Sigmoid colon (tissue), 7 donors: ENCODE measurements around the gene SCUBE1. TPM values are rescaled to one million over a fixed set of nuclear protein-coding genes. Genes with fewer than 3 reads are reported as not detected.

Source experiments
- DNase-seq: peaks from one replicate; pipeline ENCODE4 v3.0.0-alpha.2; 2019
- H3K27ac ChIP-seq, 4 donors: fragments of 200-600 bp; sonication (generic); one replicate each; pipeline ENCODE4 v1.5.1; 2016 to 2019; ENCODE audit warnings: mild to moderate bottlenecking in 1 of 4
- H3K27me3 ChIP-seq, 3 donors: fragments of 200-600 bp; sonication (generic); one replicate each; pipeline ENCODE4 v1.5.1; 2019; ENCODE audit warnings: mild to moderate bottlenecking in 1 of 3
- H3K36me3 ChIP-seq, 4 donors: fragments of 200-600 bp; sonication (generic); one replicate each; pipeline ENCODE4 v1.5.1; 2016 to 2019
- H3K4me1 ChIP-seq, 4 donors: fragments of 200-600 bp; sonication (generic); one replicate each; pipeline ENCODE4 v1.5.1; 2017 to 2019
- H3K4me3 ChIP-seq, 4 donors: fragments of 200-600 bp; sonication (generic); one replicate each; pipeline ENCODE4 v1.5.1; 2017 to 2019; ENCODE audit warnings: mild to moderate bottlenecking in 2 of 4, moderate library complexity in 1 of 4
- H3K9me3 ChIP-seq, 4 donors: fragments of 200-600 bp in 3 of 4; sonication (generic) in 3 of 4; one replicate each; pipeline versions ENCODE4 v1.5.1 to v1.6.1; 2013 to 2019
- CTCF ChIP-seq, 4 experiments: fragments of 450-650 bp in 3 of 4; fragments of 200-600 bp in 1 of 4; IDR thresholded peaks; one replicate each; pipeline ENCODE4 v1.5.1; 2016 to 2019; ENCODE audit warnings: antibody characterized with exemption in 4 of 4, mild to moderate bottlenecking in 3 of 4, moderate library complexity in 2 of 4
- EP300 ChIP-seq, 4 donors: sonication (generic); formaldehyde crosslinking; IDR thresholded peaks; one replicate each; pipeline ENCODE4 v1.6.1; 2017; ENCODE audit warnings: antibody characterized with exemption in 4 of 4
- POLR2A ChIP-seq, 2 donors: fragments of 450-650 bp; IDR thresholded peaks; one replicate each; pipeline ENCODE4 v1.6.1; 2016; ENCODE audit warnings: antibody characterized with exemption in 2 of 2, mild to moderate bottlenecking in 2 of 2, moderate library complexity in 2 of 2
- POLR2AphosphoS5 ChIP-seq, 4 donors: sonication (generic); formaldehyde crosslinking; IDR thresholded peaks; one replicate each; pipeline ENCODE4 v1.6.1; 2017; ENCODE audit warnings: antibody characterized with exemption in 4 of 4
- WGBS, 2 donors: extraction: QIAGEN DNeasy Blood & Tissue Kit; methylation state at CpG; one replicate each; pipeline ENCODE4 v1.1.7; 2013; 5-methylcytosine and 5-hydroxymethylcytosine counted together
- intact Hi-C: fragments of 100-400 bp; cut with DNase I; formaldehyde crosslinking; loops from one replicate; pipeline ENCODE4 v1.15.1; 2023
- polyA plus RNA-seq, 3 donors: library from polyadenylated mRNA; stranded (reverse); fragments of 200-250 nt; gene quantifications; one replicate each; pipeline ENCODE4 v1.2.3, GENCODE V29; 2013
- total RNA-seq, 4 donors: library from RNA; depleted of rRNA; stranded (reverse); fragments of >200 nt; gene quantifications; one replicate each; pipeline ENCODE4 v1.1.0, GENCODE V29; 2016
- donor health status: healthy with polysubstance abuse.
- donor health status: Bipolar disorder and iron deficiency.
- donor health status: healthy.

The SCUBE1 gene
- total and polyA plus RNA-seq, 7 donors: 0.23 to 1.1 (median 0.55) TPM

DNA sequence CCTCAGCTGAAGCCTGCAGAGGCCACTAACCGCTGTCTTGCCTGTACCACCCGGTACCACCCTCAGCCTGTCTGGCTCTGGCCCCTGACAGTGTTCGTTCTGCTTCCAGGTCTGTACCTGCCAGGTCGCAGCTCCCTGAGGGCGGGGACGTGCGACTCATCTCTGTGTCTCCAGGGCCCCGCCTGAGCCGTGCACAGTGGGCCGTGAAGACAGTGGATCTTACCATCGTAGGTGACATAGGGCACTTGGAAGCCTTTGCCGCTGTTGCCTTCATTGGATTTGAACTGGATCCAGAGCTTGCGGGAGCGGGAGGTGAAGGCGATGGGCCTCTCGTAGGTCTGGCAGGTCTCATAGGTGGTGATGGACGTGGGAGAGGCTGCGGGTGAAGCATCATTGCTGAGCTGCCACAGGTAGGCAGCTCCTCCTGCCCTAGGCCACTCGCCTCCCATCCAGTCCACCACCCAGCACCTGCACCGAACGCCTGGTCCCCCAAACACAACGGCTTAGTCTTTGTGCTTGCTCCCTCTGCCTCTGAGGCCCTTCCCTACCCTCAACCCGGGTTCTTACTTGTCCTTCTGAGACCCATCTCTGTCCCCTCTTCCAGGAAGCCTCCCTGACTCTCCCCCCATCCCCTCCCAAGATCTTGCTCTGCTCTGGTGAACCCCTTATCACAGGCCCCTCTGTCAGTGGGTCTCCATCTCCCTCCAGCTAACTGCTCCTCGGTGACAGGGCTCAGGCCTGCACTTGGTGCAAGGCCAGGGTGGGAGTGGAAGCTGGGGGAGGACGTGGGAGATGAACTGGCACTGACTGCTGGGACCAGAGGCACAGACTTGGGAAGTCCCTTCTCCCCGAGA is 135.1 kb downstream of the SCUBE1 start:
- DNase-seq: no peak
- Histone ChIP-seq H3K36me3 (no peaks in the 10 kb centered on the region), H3K27me3 (peaks cover 0 to 6% (median 0%) of the 10 kb centered on the region in 3 donors), H3K27ac (no peak overlapping the region), H3K9me3 (no peaks in the 10 kb centered on the region), H3K4me3 (no peak overlapping the region), H3K4me1 (no peaks in the 10 kb centered on the region)
- intact Hi-C loops: no loop called here
- 65 to 85% methylated on average over 26 of the region's 26 CpGs for WGBS, 2 donors
- no peak for TF ChIP-seq EP300 (IDR thresholded peaks at IDR 0.05)
- TF ChIP-seq POLR2AphosphoS5 (IDR thresholded peaks at IDR 0.05): no peak
- TF ChIP-seq POLR2A (IDR thresholded peaks at IDR 0.05): no peak
- TF ChIP-seq CTCF (IDR thresholded peaks at IDR 0.05): no peak

DNA sequence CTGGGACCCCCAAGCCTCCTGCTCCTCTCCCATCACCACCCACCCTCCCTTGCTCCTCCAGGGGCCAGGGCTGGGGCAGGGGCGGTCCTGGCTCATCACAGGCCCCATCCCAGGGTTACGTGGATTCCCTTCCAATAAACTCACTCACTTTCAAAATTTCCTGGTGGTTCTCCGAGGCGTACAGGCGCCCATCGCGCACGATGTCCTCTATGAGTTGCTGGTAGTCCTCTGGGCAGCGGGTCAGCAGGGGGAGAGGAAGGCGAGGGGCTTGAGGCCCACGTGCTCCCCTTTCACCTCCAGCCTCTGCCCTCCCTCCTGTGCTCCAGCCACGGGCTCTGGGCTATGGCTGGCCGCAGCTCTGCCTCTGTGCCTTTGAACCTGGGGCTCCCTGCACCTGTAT is 135.8 kb downstream of the SCUBE1 start:
- intact Hi-C loops: no loop called here
- no peak for DNase-seq
- H3K4me3 ChIP-seq: no peak overlapping the region
- no peaks in the 10 kb centered on the region for H3K9me3 ChIP-seq
- H3K36me3 ChIP-seq: no peaks in the 10 kb centered on the region
- 81 to 90% methylated on average over 13 of the region's 13 CpGs for WGBS, 2 donors
- H3K27ac ChIP-seq: no peak overlapping the region
- H3K4me1 ChIP-seq: no peaks in the 10 kb centered on the region
- H3K27me3 ChIP-seq: peaks cover 0 to 3% (median 0%) of the 10 kb centered on the region in 3 donors
- TF ChIP-seq EP300 (IDR thresholded peaks at IDR 0.05) (no peak), CTCF (IDR thresholded peaks at IDR 0.05) (no peak)

DNA sequence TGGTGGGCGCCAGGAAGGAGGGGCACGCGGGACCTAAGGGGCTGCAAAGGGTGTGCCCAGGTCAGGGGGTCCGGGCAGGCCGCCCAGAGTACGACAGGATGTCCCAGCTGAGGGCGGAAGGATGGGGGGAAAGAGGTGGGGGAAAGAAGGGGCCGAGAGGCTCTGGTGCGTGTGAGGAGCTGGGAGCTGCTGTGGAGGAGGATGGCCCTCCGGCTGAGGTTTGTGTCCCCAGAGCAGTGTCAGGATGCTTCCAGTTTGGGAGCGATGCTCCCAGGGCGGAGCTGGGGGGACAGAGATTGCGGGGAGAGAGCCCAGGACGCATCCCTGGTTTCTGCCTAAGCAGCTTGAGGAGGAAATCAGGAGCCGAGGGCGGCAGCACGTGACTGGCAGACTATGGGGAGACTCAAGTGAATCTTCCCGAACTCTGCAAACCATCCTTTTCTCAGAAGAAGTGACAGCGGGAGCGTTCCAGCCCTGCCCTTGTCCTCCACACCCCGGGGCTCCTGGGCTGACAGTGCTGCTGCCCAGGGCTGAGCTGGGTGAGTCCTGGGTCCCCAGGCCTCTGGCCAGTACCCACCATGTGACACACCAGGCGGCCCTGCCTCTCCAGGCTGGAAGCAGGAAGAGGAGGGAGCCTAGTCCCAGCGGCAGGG is 136.5 kb downstream of the SCUBE1 start:
- no peaks in the 10 kb centered on the region for H3K9me3 ChIP-seq
- peaks cover 0 to 3% (median 0%) of the 10 kb centered on the region in 3 donors for H3K27me3 ChIP-seq
- 53 to 54% methylated on average over 23 of the region's 23 CpGs for WGBS, 2 donors
- H3K4me1 ChIP-seq: no peaks in the 10 kb centered on the region
- no peak overlapping the region for H3K4me3 ChIP-seq
- no peaks in the 10 kb centered on the region for H3K36me3 ChIP-seq
- DNase-seq: no peak
- TF ChIP-seq EP300 (IDR thresholded peaks at IDR 0.05) (no peak), CTCF (IDR thresholded peaks at IDR 0.05) (no peak), POLR2A (IDR thresholded peaks at IDR 0.05) (no peak), POLR2AphosphoS5 (IDR thresholded peaks at IDR 0.05) (no peak)
- intact Hi-C loops: no loop called here
- H3K27ac ChIP-seq: no peak overlapping the region

GRCh38 chr22:43205748-43206508 is 137.2 kb downstream of the SCUBE1 start:
- no peak for DNase-seq
- H3K36me3 ChIP-seq: no peaks in the 10 kb centered on the region
- intact Hi-C loops: no loop called here
- peaks cover 0 to 3% (median 0%) of the 10 kb centered on the region in 3 donors for H3K27me3 ChIP-seq
- H3K4me1 ChIP-seq: no peaks in the 10 kb centered on the region
- TF ChIP-seq POLR2AphosphoS5 (IDR thresholded peaks at IDR 0.05) (no peak), POLR2A (IDR thresholded peaks at IDR 0.05) (no peak), CTCF (IDR thresholded peaks at IDR 0.05) (no peak), EP300 (IDR thresholded peaks at IDR 0.05) (no peak)
- H3K4me3 ChIP-seq: no peak overlapping the region
- H3K9me3 ChIP-seq: no peaks in the 10 kb centered on the region
- 47 to 67% methylated on average over 5 of the region's 5 CpGs for WGBS, 2 donors
- H3K27ac ChIP-seq: no peak overlapping the region
